SU-DHL-6 (cell line): ENCODE data around the gene TBPL1.

Experiments
- CTCF ChIP-seq: fragments of 200-600 bp; sonication (generic); IDR thresholded peaks from one replicate; pipeline ENCODE4 v1.5.1; 2017; ENCODE audit warnings: antibody characterized with exemption, mild to moderate bottlenecking, low read length, moderate library complexity; ENCODE audit not compliant: insufficient read depth, poor library complexity, severe bottlenecking
- EZH2phosphoT487 ChIP-seq: fragments of 200-600 bp; sonication (generic), shearing (Covaris generic); conservative IDR thresholded peaks from 2 replicates; pipeline ENCODE4 v1.6.1; 2018; ENCODE audit warnings: mild to moderate bottlenecking, antibody characterized with exemption, low read length, moderate library complexity, mixed read lengths

- peak; percentile 63 for TF ChIP-seq CTCF
- TF ChIP-seq EZH2phosphoT487, result no peak
These were observed 31.7 kb upstream of the TBPL1 start for GRCh38 chr6:133921249-133921859.
